Measurements from ENCODE around the gene XPNPEP3. TPM values are rescaled to one million over a fixed set of nuclear protein-coding genes. Genes with fewer than 3 reads are reported as not detected.

The XPNPEP3 gene
- total and polyA plus RNA-seq, 2 of the 4 experiments (the other 2 are of a cell fraction) = 9.3 to 10.9 TPM

- WGBS, 2 experiments (ENCODE audit: extremely low coverage in 2 of 2, insufficient read length in 1 of 2) = no CpG with 5 or more reads among the region's 5 CpGs
- DNase-seq (peak; percentile 72), ATAC-seq (ENCODE audit: low read depth) (peak; percentile 92)
- no peak overlapping the region for H2AK5ac ChIP-seq (ENCODE audit: low read depth, low read length)
- H2BK5ac ChIP-seq (ENCODE audit: low read depth, low read length, poor library complexity, severe bottlenecking) = no peak overlapping the region
- no peak overlapping the region for H4K91ac ChIP-seq (ENCODE audit: insufficient read depth, low read depth, low read length)
- peaks cover 1% of the 10 kb centered on the region for H3K4me1 ChIP-seq (ENCODE audit: control insufficient read depth, insufficient read depth, low read length)
- H3K9me1 ChIP-seq (ENCODE audit: insufficient read depth, low read length) = no peaks in the 10 kb centered on the region; the same call in 1 of the 2 replicates
- no peaks in the 10 kb centered on the region for H3K9me3 ChIP-seq (ENCODE audit: control insufficient read depth, insufficient read depth, low read length)
- intact Hi-C loops (cut with micrococcal nuclease) = loop anchor here (2.0 to 10.0 kb wide), 3 partner anchors 174 to 335 kb away; no protein-coding TSS in a partner anchor
- no peak overlapping the region for H3K14ac ChIP-seq (replicated peaks; ENCODE audit: low read depth, low read length)
- H3K56ac ChIP-seq (ENCODE audit: extremely low read depth, insufficient read depth, low read length) = no peak overlapping the region
- no peak overlapping the region for H3K23ac ChIP-seq (ENCODE audit: low read depth, low read length)
- no peaks in the 10 kb centered on the region for H4K20me1 ChIP-seq (ENCODE audit: insufficient read depth, low read length)
- 0 out of 2 replicates have a peak overlapping the region, but pooled peaks have one; percentile 51 for H3K9ac ChIP-seq (ENCODE audit: low read depth, low read length)
- ChIA-PET CTCF (interaction anchor here (0.6 to 1.5 kb wide), 7 partner anchors 10 to 277 kb away, joined by 3 to 11 read pairs (median 3); no protein-coding TSS in a partner anchor), POLR2A (ENCODE audit: unreplicated experiment) (interaction anchor here (0.9 kb wide), 1 partner anchor 28 kb away, joined by 3 read pairs; no protein-coding TSS in a partner anchor)
- TF ChIP-seq CHD1 (IDR thresholded peaks at IDR 0.05; ENCODE audit: low read depth, low read length) = no peak
- TF ChIP-seq FOS (IDR thresholded peaks at IDR 0.05; ENCODE audit: low read depth, low read length) = no peak
- TF ChIP-seq, protein P1, sequence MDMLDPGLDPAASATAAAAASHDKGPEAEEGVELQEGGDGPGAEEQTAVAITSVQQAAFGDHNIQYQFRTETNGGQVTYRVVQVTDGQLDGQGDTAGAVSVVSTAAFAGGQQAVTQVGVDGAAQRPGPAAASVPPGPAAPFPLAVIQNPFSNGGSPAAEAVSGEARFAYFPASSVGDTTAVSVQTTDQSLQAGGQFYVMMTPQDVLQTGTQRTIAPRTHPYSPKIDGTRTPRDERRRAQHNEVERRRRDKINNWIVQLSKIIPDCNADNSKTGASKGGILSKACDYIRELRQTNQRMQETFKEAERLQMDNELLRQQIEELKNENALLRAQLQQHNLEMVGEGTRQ (IDR thresholded peaks at IDR 0.05; ENCODE audit: low read depth, low read length) = no peak
- TF ChIP-seq, protein P2, sequence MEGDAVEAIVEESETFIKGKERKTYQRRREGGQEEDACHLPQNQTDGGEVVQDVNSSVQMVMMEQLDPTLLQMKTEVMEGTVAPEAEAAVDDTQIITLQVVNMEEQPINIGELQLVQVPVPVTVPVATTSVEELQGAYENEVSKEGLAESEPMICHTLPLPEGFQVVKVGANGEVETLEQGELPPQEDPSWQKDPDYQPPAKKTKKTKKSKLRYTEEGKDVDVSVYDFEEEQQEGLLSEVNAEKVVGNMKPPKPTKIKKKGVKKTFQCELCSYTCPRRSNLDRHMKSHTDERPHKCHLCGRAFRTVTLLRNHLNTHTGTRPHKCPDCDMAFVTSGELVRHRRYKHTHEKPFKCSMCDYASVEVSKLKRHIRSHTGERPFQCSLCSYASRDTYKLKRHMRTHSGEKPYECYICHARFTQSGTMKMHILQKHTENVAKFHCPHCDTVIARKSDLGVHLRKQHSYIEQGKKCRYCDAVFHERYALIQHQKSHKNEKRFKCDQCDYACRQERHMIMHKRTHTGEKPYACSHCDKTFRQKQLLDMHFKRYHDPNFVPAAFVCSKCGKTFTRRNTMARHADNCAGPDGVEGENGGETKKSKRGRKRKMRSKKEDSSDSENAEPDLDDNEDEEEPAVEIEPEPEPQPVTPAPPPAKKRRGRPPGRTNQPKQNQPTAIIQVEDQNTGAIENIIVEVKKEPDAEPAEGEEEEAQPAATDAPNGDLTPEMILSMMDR (conservative IDR thresholded peaks at IDR 0.05; ENCODE audit: low read depth, low read length) = peak; percentile 71
- peak; percentile 82 for TF ChIP-seq RAD21 (IDR thresholded peaks at IDR 0.05; ENCODE audit: low read length)
- TF ChIP-seq SMC3 (IDR thresholded peaks at IDR 0.05; ENCODE audit: low read depth, low read length) = peak; percentile 63
- H3K36me3 ChIP-seq (ENCODE audit: control insufficient read depth, insufficient read depth, low read length) = peaks cover 24% of the 10 kb centered on the region
- in situ Hi-C loops (cut with MboI; ENCODE audit: low sequenced_read_pairs) = no loop called here
- H2BK120ac ChIP-seq (ENCODE audit: low read depth, low read length) = no peak overlapping the region
- H3K4ac ChIP-seq (ENCODE audit: low read depth, low read length) = no peak overlapping the region
- no peak overlapping the region for H2AFZ ChIP-seq (replicated peaks; ENCODE audit: low read length, poor library complexity)
- no peaks in the 10 kb centered on the region for H3K27me3 ChIP-seq (ENCODE audit: control insufficient read depth, insufficient read depth, low read length)
- no peak overlapping the region for H4K5ac ChIP-seq (ENCODE audit: low read depth, low read length)
- no peak overlapping the region for H3K4me3 ChIP-seq (ENCODE audit: insufficient read depth, low read depth, low read length)
- H3K79me1 ChIP-seq (ENCODE audit: low read depth in 1 of 2, low read length in 2 of 2) = no peaks in the 10 kb centered on the region; a peak in 1 of 4 replicates
- H3K27ac ChIP-seq (ENCODE audit: insufficient read depth, low read length) = no peak overlapping the region
- no peak overlapping the region for H3K4me2 ChIP-seq (ENCODE audit: low read depth, low read length)
- H2AK9ac ChIP-seq (replicated peaks; ENCODE audit: low read depth, low read length, poor library complexity) = no peak overlapping the region
- BruUV-seq (replicated peaks) = no TSS peak
- H2BK15ac ChIP-seq (ENCODE audit: low read depth, low read length) = no peak overlapping the region
- dilution Hi-C loops (cut with HindIII; ENCODE audit: low sequenced_read_pairs, unreplicated experiment) = no loop called here
- H4K8ac ChIP-seq (ENCODE audit: low read depth in 2 of 2, low read length in 2 of 2) = peak overlapping the region in 1 of 2 experiments; percentile 65; a peak in 1 of 4 replicates
- H2BK20ac ChIP-seq (ENCODE audit: low read depth, low read length) = no peak overlapping the region
- H3K18ac ChIP-seq (ENCODE audit: low read depth, low read length) = no peak overlapping the region
These were observed 65.7 kb downstream of the XPNPEP3 start for GRCh38 chr22:40922484-40923303.
